ENCODE data around the gene C1orf167.

- TF ChIP-seq POLR2A (IDR thresholded peaks at IDR 0.05), result no peak
- TF ChIP-seq CTCF (IDR thresholded peaks at IDR 0.05), result no peak
These were observed 37.9 kb downstream of the C1orf167 start for GRCh38 chr1:11799896-11800295.

Data from uterus (tissue), 2 donors.